NCI-H2029 treated with DMSO at 0.1 percent for 48 hours (cell line): ENCODE data around the gene CKAP2L.

ENCODE experiments used
- DNase-seq: peaks from one replicate; lab custom pipeline; 2025; lab: John Stamatoyannopoulos, UW

The CKAP2L gene

DNA sequence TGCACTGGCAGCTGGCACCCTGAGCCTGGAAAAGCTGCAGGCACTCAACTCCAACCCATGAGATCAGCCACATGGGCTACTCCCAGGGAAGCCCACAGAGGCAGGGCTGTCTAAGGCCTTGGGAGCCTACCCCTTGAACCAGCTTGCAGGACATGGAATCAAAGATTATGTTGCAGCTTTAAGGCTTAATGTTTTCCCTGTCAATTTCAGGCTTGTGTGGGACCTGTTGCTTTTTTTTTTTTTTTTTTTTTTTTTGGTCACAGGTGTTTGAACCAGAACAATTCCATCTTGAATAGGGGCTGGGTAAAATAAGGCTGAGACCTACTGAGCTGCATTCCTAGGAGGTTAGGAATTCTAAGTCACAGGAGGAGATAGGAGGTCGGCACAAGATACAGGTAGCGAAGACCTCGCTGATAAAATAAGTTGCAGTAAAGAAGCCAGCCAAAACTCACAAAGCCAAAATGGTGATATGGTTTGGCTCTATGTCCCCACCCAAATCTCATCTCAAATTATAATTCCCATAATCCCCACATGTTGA is 27.4 kb upstream of the CKAP2L start:
- DNase-seq = no peak

GRCh38 chr2:112791019-112791418 is 26.6 kb upstream of the CKAP2L start:
- no peak for DNase-seq

DNA sequence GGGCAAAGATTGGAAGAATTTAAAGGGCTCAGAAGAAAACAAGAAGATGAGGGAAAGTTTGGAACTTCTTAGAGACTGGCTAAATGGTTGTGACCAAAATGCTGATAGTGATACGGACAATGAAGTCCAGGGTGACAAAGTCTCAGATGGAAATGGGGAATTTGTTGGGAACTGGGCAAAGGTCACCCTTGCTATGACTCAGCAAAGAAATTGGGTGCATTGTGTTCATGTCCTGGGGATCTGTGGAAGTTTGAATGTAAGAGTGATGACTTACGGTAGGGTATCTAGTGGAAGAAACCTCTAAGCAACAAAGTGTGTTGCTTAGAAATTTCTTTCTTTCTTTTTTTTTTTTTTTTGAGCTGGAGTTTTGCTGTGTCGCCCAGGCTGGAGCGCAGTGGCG is 25.9 kb upstream of the CKAP2L start:
- DNase-seq = no peak

DNA sequence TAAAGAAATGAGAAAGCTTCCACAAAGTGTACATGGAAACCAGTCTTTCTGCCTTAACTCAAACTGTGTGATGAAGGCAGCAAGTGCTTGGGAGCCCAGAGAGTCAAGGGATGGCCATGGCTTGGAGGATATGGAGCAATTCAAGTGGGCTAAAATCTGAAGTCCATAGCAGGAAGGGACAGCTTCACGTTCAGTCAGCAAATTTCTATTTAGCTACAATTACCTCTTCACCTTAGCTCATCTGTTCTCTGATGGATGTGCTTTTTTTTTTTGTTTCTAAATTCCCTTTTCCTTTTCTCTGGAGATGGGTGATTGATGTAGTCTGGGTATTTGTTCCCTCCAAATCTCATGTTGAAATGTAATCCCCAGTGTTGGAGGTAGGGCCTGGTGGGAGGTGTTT is 24.8 kb upstream of the CKAP2L start:
- no peak for DNase-seq

DNA sequence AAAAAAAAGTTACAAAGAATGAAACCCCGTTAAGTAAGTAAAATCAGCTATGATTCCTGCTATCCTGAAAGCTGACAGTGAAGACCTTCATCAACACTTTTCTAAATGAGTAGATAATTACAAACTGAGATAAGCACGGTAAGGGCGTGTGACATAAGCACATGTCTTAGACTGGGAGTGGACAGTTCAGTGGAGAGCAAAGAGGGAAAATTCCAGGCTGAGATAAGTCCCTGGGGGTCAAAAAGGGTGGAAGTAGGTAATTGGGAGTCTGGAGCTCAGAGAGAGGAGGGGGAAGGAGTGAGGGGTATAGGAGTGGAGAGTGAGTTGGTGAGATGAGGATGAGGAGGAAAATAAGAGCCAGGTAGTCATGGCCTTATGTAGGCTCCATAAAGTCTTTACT is 24.2 kb upstream of the CKAP2L start:
- DNase-seq = no peak

- no peak for DNase-seq
Observed at GRCh38 chr2:112787729-112788393, 23.5 kb upstream of the CKAP2L start.

DNA sequence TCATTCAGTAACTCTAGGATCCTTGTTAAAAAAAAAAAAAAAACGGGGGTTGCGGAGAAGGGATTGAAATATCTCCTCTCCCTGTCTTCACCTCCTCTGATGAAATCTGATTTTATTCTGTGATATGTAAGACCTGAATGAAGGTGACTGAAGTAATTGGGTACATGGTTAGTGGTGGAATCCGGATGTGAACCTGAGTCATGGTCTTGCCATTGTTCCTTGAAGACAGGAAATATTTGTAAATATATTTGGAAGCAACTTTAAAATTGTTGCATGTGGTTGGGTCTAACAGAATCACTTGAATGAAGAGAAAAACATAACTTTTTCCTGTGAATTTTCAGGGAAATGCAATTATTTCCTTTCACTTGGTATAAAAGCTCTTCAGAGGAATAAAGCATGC is 22.9 kb upstream of the CKAP2L start:
- no peak for DNase-seq

- no peak for DNase-seq
Observed at GRCh38 chr2:112784199-112785189, 20.1 kb upstream of the CKAP2L start, which contains the start of gene IL1A. TSS of gene IL1A (minus strand) at chr2:112784493. CDS start at chr2:112783770, 723 bp downstream.

GRCh38 chr2:112783187-112783714 is 18.8 kb upstream of the CKAP2L start:
- DNase-seq = no peak

- DNase-seq = no peak
Observed at GRCh38 chr2:112782234-112782799, 17.9 kb upstream of the CKAP2L start.

GRCh38 chr2:112779598-112779997 is 15.2 kb upstream of the CKAP2L start:
- DNase-seq = no peak

DNA sequence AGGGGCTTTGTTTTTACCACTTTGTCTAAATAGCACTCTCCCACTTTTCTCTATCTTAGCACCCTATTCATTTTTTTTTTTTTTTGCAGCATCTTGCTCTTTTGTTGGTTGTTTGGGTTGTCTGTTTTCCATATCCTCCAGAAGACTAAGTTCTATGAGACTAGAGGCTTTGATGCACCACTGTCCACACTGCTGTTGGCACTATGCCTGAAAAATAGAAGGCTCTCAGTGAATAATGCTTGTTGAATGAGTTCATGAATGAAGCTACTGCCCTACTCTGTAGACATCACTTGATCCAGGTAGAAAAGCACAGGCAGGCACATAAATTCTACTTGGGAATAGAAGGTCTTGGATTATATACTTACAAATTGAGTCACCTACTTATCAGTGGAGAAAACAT is 12.6 kb upstream of the CKAP2L start:
- no peak for DNase-seq

DNA sequence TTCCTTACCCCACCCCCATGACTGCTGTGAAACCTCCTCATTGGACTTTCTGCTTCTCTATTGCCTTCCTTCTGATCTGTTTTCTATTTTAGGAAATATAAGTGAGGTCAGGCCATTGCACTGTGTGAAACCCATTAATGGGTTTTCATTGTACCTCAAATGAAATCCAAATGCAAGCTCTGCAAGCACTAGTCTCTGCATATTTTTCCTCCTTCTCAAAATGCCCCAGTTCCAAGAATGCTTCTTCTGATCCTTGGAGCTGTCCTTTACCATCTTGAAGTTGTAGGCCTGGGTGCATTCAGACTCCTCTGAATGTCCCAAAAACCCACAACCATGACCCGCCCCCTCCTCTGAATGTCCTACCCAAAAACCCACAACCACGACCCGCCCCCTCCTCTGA is 11.7 kb upstream of the CKAP2L start:
- DNase-seq = no peak

DNA sequence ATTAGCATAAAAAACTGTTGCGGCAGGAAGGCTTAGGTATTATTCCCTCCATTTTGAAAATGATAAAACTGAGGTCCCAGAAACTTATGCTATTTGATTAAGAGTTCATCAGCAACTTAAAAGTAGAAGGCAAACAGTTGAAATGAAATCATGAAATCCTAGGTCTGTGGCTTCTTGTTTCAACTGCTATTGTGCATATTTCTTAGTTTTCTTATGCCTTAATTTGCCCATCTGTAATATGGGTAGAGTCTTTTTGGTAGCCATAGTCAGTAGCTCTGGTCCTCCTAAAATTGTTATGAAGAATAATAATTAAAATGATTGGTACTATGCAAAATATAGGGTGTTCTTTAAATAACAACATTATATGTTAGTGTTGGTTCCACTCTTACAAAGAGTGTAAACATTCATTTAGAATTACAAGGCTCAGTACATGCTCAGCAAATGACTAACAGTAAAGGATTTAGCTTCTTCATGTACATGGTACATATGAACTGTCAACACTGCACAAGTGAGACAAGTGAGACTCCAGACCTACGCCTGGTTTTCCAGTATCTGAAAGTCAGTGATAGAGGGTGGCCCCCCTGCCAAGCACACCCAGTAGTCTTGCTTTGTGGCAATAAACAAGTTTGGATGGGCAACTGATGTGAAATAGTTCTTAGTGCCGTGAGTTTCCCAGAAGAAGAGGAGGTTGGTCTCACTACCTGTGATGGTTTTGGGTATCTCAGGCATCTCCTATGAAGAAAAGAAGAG is 10.3 kb upstream of the CKAP2L start:
- DNase-seq = no peak

DNA sequence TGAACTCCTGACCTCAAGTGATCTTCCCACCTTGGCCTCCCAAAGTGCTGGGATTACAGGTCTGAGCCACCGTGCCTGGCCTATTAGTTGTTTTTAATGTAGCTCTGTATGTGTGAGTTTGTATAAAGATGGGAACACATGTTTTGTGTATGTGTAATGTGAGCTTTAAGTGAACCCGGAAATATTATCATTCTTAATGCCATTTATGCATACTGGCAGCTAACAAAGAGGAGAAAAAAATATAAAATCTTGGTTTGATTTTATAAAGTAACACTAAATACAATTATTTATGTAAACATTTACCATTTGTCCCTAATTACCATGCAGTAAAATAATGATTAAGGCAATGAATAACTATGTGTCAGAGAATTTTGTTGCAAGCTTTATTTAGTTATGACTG is 9.1 kb upstream of the CKAP2L start:
- no peak for DNase-seq

GRCh38 chr2:112772911-112773475 is 8.6 kb upstream of the CKAP2L start:
- no peak for DNase-seq

DNA sequence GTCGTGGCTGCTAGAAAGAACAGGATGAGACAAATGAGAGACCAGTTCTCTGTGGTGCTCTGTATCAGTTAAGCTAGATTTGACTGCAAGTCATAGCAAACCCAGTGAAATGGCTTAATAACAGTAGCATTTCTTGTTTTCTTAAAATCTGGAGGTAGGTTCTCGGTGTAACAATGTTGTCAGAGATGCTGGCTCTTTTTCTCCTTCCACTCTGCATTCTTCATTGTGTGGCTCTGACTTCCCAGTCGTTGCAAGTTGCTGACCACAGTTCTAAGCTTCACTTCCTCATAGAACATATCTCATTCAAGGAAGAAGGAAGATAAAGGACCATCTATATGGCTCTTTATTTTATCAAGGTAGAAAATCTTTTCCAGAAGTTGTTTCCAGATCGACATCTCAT is 7.9 kb upstream of the CKAP2L start:
- no peak for DNase-seq

- DNase-seq = no peak
Observed at GRCh38 chr2:112768432-112768831, 4.0 kb upstream of the CKAP2L start.

- no peak for DNase-seq
Observed at GRCh38 chr2:112767693-112768330, 3.4 kb upstream of the CKAP2L start.

GRCh38 chr2:112765251-112765650 is 842 bp upstream of the CKAP2L start:
- DNase-seq = no peak

DNA sequence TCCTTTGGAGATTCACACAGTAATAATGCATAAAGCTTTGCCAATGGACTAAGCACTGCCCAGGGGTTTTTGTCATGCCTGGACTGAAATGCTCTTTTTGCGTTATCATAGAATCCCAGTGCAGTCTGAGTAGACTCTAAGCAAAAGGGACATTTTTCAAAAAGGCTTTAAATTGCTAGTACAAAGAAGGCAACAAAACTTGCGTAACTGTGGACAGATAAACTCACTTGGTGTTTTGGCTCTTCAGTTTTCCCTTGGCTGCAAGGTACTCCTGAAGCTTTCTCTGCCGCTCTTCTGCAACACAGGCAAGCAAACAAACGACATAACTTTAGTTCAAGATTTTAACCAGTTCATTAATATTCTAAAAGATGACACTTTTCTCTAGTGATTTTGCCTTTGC is 2.1 kb downstream of the CKAP2L start:
- DNase-seq = no peak
